Measurements from ENCODE around the gene RASSF1. TPM values are rescaled to one million over a fixed set of nuclear protein-coding genes. Genes with fewer than 3 reads are reported as not detected.
A peak's percentile ranks its signal among the peaks of the same experiment; 100 is the strongest.

RASSF1 gene
- total and polyA plus RNA-seq, 10 of the 15 experiments (the other 5 are each of a cell fraction or from before 2014, with no cell fraction given) = 4.4 to 59.6 (median 37.2) TPM

DNA sequence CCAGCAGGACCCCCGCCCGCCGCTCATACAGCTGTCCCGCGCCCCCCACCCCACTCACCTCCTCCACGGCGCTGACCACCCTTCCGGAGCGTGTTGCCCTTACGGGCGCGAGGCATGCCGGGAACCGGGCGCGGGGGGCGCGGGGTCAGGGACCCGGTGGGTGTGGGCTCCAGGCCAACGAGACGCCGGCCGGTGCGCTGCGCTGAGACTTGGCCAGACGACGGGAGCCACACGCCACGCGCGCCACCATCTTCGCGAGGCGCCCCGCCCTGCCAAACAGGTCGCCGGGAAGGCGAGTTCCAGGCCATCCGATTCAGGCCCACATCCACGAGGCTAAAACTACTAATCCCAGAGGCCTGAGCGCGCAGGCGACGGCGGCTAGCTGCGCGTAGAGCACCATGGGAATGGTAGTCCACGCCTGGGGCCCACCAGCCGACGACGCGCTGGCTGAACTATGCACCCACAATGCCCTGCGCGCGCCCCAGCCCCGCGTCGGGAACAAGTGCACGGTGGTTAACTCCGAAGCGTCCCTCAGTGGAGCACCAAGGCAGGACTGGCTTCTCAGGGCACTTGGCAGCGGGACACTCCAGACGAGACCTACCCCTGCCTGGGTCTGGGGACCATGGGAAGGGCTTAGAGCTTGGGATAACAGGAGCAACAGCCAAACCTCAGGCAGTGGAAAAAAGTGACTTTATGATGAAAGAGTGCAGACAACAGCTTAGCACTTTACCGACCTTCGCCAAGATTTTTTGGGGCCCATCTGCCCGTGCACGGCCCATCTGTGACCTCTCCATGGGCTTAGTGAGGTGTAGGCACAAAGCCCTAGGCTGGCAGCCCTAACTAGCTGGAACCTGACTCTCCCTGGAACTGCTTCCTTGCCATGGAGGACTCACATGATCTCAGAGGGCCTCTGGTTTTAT, 48.2 kb downstream of the RASSF1 start, which contains the start of gene IFRD2 (continued):
- TF ChIP-seq CREM (IDR thresholded peaks at IDR 0.05; ENCODE audit: low read depth) = peak; percentile 100
- peak; percentile 66; the same call in 1 of the 3 replicates for TF ChIP-seq POU2F2 (IDR thresholded peaks at IDR 0.05; ENCODE audit: borderline replicate concordance, low read depth, low read length)
- TF ChIP-seq, protein P1, sequence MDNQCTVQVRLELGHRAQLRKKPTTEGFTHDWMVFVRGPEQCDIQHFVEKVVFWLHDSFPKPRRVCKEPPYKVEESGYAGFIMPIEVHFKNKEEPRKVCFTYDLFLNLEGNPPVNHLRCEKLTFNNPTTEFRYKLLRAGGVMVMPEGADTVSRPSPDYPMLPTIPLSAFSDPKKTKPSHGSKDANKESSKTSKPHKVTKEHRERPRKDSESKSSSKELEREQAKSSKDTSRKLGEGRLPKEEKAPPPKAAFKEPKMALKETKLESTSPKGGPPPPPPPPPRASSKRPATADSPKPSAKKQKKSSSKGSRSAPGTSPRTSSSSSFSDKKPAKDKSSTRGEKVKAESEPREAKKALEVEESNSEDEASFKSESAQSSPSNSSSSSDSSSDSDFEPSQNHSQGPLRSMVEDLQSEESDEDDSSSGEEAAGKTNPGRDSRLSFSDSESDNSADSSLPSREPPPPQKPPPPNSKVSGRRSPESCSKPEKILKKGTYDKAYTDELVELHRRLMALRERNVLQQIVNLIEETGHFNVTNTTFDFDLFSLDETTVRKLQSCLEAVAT (IDR thresholded peaks at IDR 0.05) = peak; percentile 21; the same call in 1 of the 2 replicates
- TF ChIP-seq TCF3 (IDR thresholded peaks at IDR 0.05; ENCODE audit: borderline replicate concordance, insufficient read depth, low read depth, low read length) = 0 out of 2 replicates have a peak, but pooled peaks have one; percentile 6
- TF ChIP-seq KAT2A (conservative IDR thresholded peaks at IDR 0.05; ENCODE audit: control insufficient read depth, low read depth, low read length) = no peak
- TF ChIP-seq POLR2AphosphoS5 (IDR thresholded peaks at IDR 0.05; ENCODE audit: low read length) = peak; percentile 70
- TF ChIP-seq EGR1 (IDR thresholded peaks at IDR 0.05; ENCODE audit: borderline replicate concordance in 1 of 2, low read depth in 2 of 2, low read length in 2 of 2) = peak; percentile 14; a peak in 2 of 3 replicates
- TF ChIP-seq SRF (IDR thresholded peaks at IDR 0.05; ENCODE audit: low read depth in 2 of 2, low read length in 2 of 2) = peak in 1 of 2 experiments; percentile 70; a peak in 3 of 4 replicates
- peak; percentile 91; the same call in 1 of the 2 replicates for TF ChIP-seq SIN3A (IDR thresholded peaks at IDR 0.05; ENCODE audit: low read depth, low read length)
- 0 out of 2 replicates have a peak, but pooled peaks have one; percentile 21 for TF ChIP-seq BRCA1 (IDR thresholded peaks at IDR 0.05; ENCODE audit: low read depth, low read length)
- peak; percentile 100 for TF ChIP-seq IKZF1 (conservative IDR thresholded peaks at IDR 0.05)
- TF ChIP-seq NBN (IDR thresholded peaks at IDR 0.05) = peak; percentile 71
- no peak for TF ChIP-seq HDAC6 (IDR thresholded peaks at IDR 0.05; ENCODE audit: unreplicated experiment)
- TF ChIP-seq, protein P2, sequence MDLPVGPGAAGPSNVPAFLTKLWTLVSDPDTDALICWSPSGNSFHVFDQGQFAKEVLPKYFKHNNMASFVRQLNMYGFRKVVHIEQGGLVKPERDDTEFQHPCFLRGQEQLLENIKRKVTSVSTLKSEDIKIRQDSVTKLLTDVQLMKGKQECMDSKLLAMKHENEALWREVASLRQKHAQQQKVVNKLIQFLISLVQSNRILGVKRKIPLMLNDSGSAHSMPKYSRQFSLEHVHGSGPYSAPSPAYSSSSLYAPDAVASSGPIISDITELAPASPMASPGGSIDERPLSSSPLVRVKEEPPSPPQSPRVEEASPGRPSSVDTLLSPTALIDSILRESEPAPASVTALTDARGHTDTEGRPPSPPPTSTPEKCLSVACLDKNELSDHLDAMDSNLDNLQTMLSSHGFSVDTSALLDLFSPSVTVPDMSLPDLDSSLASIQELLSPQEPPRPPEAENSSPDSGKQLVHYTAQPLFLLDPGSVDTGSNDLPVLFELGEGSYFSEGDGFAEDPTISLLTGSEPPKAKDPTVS (IDR thresholded peaks at IDR 0.05; ENCODE audit: low read depth, low read length) = no peak
- peak; percentile 53; the same call in 1 of the 2 replicates for TF ChIP-seq RFX5 (IDR thresholded peaks at IDR 0.05; ENCODE audit: low read depth, low read length)
- TF ChIP-seq, protein P3, sequence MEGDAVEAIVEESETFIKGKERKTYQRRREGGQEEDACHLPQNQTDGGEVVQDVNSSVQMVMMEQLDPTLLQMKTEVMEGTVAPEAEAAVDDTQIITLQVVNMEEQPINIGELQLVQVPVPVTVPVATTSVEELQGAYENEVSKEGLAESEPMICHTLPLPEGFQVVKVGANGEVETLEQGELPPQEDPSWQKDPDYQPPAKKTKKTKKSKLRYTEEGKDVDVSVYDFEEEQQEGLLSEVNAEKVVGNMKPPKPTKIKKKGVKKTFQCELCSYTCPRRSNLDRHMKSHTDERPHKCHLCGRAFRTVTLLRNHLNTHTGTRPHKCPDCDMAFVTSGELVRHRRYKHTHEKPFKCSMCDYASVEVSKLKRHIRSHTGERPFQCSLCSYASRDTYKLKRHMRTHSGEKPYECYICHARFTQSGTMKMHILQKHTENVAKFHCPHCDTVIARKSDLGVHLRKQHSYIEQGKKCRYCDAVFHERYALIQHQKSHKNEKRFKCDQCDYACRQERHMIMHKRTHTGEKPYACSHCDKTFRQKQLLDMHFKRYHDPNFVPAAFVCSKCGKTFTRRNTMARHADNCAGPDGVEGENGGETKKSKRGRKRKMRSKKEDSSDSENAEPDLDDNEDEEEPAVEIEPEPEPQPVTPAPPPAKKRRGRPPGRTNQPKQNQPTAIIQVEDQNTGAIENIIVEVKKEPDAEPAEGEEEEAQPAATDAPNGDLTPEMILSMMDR (IDR thresholded peaks at IDR 0.05 in 2 of 3, conservative IDR thresholded peaks at IDR 0.05 in 1 of 3; ENCODE audit: control insufficient read depth in 2 of 3, extremely low read depth in 1 of 3, insufficient read depth in 1 of 3, low read depth in 3 of 3, low read length in 3 of 3) = no peak
- TF ChIP-seq NRF1 (conservative IDR thresholded peaks at IDR 0.05; ENCODE audit: low read depth, low read length) = peak; percentile 35; the same call in 1 of the 2 replicates
- peak; percentile 88 for TF ChIP-seq SP1 (IDR thresholded peaks at IDR 0.05; ENCODE audit: low read depth, low read length)
- TF ChIP-seq, protein P4, sequence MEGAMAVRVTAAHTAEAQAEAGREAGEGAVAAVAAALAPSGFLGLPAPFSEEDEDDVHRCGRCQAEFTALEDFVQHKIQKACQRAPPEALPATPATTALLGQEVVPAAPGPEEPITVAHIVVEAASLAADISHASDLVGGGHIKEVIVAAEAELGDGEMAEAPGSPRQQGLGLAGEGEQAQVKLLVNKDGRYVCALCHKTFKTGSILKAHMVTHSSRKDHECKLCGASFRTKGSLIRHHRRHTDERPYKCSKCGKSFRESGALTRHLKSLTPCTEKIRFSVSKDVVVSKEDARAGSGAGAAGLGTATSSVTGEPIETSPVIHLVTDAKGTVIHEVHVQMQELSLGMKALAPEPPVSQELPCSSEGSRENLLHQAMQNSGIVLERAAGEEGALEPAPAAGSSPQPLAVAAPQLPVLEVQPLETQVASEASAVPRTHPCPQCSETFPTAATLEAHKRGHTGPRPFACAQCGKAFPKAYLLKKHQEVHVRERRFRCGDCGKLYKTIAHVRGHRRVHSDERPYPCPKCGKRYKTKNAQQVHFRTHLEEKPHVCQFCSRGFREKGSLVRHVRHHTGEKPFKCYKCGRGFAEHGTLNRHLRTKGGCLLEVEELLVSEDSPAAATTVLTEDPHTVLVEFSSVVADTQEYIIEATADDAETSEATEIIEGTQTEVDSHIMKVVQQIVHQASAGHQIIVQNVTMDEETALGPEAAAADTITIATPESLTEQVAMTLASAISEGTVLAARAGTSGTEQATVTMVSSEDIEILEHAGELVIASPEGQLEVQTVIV (IDR thresholded peaks at IDR 0.05; ENCODE audit: borderline replicate concordance, partially characterized antibody) = peak; percentile 44

Measured in GM12878 (cell line).